OCI-LY7 (cell line): Measurements from ENCODE around the gene NBL1.

Experiments used
- EZH2phosphoT487 ChIP-seq: fragments of 200-600 bp; sonication (generic); IDR thresholded peaks from 2 replicates; pipeline ENCODE4 v1.6.1; 2018; ENCODE audit warnings: low read depth, borderline replicate concordance, mild to moderate bottlenecking, mixed run types, antibody characterized with exemption, low read length, moderate library complexity, mixed read lengths
- TF ChIP-seq, protein P1 (sequence below): fragments of 200-600 bp; sonication (generic); conservative IDR thresholded peaks from 2 replicates; pipeline ENCODE4 v1.5.1; 2014; ENCODE audit warnings: mild to moderate bottlenecking, antibody characterized with exemption, low read length, moderate library complexity, mixed read lengths

DNA sequence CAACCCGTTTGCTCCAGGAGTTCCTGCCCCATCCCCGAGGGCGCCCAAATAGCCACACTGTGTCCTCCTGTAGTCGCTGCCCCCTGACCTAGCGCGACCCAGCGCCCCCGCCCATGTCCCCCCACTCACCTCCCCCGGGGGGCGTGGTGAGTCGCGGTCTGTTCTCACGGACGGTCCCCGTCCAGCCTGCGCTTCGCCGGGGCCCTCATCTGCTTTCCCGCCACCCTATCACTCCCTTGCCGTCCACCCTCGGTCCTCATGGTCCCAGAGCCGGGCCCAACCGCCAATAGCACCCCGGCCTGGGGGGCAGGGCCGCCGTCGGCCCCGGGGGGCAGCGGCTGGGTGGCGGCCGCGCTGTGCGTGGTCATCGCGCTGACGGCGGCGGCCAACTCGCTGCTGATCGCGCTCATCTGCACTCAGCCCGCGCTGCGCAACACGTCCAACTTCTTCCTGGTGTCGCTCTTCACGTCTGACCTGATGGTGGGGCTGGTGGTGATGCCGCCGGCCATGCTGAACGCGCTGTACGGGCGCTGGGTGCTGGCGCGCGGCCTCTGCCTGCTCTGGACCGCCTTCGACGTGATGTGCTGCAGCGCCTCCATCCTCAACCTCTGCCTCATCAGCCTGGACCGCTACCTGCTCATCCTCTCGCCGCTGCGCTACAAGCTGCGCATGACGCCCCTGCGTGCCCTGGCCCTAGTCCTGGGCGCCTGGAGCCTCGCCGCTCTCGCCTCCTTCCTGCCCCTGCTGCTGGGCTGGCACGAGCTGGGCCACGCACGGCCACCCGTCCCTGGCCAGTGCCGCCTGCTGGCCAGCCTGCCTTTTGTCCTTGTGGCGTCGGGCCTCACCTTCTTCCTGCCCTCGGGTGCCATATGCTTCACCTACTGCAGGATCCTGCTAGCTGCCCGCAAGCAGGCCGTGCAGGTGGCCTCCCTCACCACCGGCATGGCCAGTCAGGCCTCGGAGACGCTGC lies 21.7 kb downstream of the NBL1 start:
- TF ChIP-seq, protein P1, sequence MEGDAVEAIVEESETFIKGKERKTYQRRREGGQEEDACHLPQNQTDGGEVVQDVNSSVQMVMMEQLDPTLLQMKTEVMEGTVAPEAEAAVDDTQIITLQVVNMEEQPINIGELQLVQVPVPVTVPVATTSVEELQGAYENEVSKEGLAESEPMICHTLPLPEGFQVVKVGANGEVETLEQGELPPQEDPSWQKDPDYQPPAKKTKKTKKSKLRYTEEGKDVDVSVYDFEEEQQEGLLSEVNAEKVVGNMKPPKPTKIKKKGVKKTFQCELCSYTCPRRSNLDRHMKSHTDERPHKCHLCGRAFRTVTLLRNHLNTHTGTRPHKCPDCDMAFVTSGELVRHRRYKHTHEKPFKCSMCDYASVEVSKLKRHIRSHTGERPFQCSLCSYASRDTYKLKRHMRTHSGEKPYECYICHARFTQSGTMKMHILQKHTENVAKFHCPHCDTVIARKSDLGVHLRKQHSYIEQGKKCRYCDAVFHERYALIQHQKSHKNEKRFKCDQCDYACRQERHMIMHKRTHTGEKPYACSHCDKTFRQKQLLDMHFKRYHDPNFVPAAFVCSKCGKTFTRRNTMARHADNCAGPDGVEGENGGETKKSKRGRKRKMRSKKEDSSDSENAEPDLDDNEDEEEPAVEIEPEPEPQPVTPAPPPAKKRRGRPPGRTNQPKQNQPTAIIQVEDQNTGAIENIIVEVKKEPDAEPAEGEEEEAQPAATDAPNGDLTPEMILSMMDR = no peak
- TF ChIP-seq EZH2phosphoT487 = no peak
